Endothelial cell of umbilical vein (primary cell): Measurements from ENCODE around the gene NOXA1.

Experiments
- EZH2 ChIP-seq: IDR thresholded peaks from 2 replicates; pipeline ENCODE4 v1.6.1; 2012; ENCODE audit warnings: borderline replicate concordance, low read depth, mild to moderate bottlenecking, moderate library complexity, low read length, inconsistent platforms; ENCODE audit not compliant: severe bottlenecking
- FOS ChIP-seq: IDR thresholded peaks from 2 replicates; pipeline ENCODE4 v1.6.1; 2011; ENCODE audit warnings: mild to moderate bottlenecking, low read length, moderate library complexity, borderline replicate concordance; ENCODE audit not compliant: insufficient read depth
- GATA2 ChIP-seq: IDR thresholded peaks from 2 replicates; pipeline ENCODE4 v1.7.0; 2011; ENCODE audit warnings: low read depth, mild to moderate bottlenecking, moderate library complexity, mixed read lengths, low read length; ENCODE audit not compliant: insufficient read length, insufficient read depth
- JUN ChIP-seq: IDR thresholded peaks from 2 replicates; pipeline ENCODE4 v1.6.1; 2011; ENCODE audit warnings: borderline replicate concordance, low read depth; ENCODE audit not compliant: insufficient read length, insufficient read depth
- MAX ChIP-seq: IDR thresholded peaks from 2 replicates; pipeline ENCODE4 v1.6.1; 2011; ENCODE audit not compliant: insufficient read depth, insufficient read length
- MYC ChIP-seq: IDR thresholded peaks from one replicate; pipeline ENCODE4 v1.6.1; 2011; ENCODE audit warnings: mild to moderate bottlenecking, low read depth, low read length
- POLR2A ChIP-seq: IDR thresholded peaks from 2 replicates; pipeline ENCODE4 v1.6.1; 2012; ENCODE audit warnings: low read depth, mild to moderate bottlenecking, control low read depth, low read length
- POLR2AphosphoS5 ChIP-seq: IDR thresholded peaks from 2 replicates; pipeline ENCODE4 v1.6.1; 2012; ENCODE audit warnings: low read depth, mild to moderate bottlenecking, control low read depth, low read length, moderate library complexity; ENCODE audit not compliant: insufficient read depth
- TF ChIP-seq, protein P1 (sequence below), 2 donors: IDR thresholded peaks; 1 replicate in 1 of 2; 2 replicates in 1 of 2; pipeline ENCODE4 v1.5.1; 2011; ENCODE audit warnings: low read length in 2 of 2, mild to moderate bottlenecking in 2 of 2, moderate library complexity in 2 of 2, control low read depth in 1 of 2, inconsistent platforms in 1 of 2, low read depth in 1 of 2; ENCODE audit not compliant: insufficient read depth in 1 of 2; ENCODE audit errors: extremely low read depth in 1 of 2

DNA sequence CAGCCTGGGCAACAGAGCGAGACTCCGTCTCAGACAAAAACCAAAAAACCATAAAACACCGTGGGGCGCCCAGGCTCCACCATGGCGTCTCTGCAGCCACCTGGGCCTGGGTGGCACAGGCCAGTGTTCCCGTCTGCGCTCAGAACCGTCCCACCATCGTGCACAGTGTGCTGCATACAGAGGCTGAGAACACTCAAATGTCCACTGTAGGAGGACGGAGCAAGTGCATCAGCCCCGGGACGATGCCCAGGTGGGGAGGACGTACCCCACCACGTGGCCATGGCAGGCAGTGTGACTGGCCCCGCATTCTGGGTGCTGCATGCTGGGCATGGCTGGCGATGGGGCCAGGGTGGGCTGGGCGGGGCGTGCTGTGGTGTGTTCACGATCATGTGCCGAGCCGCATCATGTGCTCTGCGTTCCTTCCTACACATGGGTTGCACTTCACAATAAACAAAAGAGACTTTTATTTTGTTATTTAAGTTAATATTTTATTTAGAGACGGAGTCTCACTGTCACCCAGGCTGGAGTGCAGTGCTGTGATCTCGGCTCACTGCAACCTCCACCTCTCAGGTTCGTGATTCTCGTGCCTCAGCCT is 38.0 kb upstream of the NOXA1 start:
- TF ChIP-seq, protein P1, sequence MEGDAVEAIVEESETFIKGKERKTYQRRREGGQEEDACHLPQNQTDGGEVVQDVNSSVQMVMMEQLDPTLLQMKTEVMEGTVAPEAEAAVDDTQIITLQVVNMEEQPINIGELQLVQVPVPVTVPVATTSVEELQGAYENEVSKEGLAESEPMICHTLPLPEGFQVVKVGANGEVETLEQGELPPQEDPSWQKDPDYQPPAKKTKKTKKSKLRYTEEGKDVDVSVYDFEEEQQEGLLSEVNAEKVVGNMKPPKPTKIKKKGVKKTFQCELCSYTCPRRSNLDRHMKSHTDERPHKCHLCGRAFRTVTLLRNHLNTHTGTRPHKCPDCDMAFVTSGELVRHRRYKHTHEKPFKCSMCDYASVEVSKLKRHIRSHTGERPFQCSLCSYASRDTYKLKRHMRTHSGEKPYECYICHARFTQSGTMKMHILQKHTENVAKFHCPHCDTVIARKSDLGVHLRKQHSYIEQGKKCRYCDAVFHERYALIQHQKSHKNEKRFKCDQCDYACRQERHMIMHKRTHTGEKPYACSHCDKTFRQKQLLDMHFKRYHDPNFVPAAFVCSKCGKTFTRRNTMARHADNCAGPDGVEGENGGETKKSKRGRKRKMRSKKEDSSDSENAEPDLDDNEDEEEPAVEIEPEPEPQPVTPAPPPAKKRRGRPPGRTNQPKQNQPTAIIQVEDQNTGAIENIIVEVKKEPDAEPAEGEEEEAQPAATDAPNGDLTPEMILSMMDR (IDR thresholded peaks at IDR 0.05; ENCODE audit: extremely low read depth in 1 of 2, insufficient read depth in 1 of 2, low read depth in 1 of 2, low read length in 2 of 2) = no peak
- TF ChIP-seq POLR2A = no peak
- no peak for TF ChIP-seq EZH2
- no peak for TF ChIP-seq JUN
- no peak for TF ChIP-seq MAX
- TF ChIP-seq POLR2AphosphoS5 = no peak
- TF ChIP-seq FOS = no peak
- no peak for TF ChIP-seq GATA2
- no peak for TF ChIP-seq MYC
